Measurements from ENCODE around the gene WIF1.

Gene WIF1

DNA sequence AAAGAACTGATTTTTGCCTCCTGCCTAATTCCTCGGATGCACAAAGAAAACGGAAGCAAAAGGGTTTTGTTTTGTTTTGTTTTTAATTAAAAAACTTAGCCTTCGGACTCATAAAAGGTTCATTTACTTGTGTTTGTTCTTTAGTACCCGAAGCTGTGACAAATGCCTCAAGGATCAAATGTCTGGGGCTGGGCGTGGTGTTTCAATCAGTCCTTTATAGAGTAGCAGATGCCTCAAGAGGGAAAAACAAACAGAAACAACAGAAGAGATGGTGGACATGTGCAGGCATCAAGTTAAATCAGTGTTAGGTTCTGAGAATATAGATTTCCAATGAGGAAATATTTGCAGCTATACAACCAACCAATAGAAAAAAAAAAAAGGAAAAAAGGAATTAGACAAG, 1.6 kb upstream of the WIF1 start:
- DNase-seq (ENCODE audit: low read depth), result no peak

DNA sequence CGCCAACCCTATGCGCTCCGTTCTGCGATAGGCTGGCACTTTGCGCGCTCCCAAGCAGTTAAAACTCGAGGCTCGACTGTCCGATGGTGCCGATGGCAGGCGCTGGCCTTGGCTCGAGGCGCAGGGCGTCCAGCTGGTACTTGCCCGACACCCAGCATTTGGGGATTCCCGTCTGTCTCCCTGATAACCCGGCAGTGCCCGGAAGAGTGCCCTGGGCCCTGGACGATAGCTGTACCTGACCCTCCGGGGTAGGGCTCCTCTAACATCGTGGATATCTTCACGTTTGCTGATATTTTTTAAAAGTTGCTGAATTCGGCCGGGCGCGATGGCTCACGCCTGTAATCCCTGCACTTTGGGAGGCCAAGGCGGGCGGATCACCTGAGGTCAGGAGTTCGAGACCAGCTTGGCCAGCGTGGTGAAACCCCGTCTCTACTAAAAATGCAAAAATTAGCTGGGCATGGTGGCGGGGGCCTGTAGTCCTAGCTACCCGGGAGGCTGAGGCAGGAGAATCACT, 908 bp upstream of the WIF1 start:
- DNase-seq (ENCODE audit: low read depth), result no peak

GRCh38 chr12:65119063-65119462, 2.0 kb downstream of the WIF1 start:
- DNase-seq (ENCODE audit: low read depth), result no peak

GRCh38 chr12:65113621-65114035, 7.5 kb downstream of the WIF1 start:
- DNase-seq (ENCODE audit: low read depth), result no peak

GRCh38 chr12:65106948-65107347, 14.2 kb downstream of the WIF1 start:
- no peak for DNase-seq (ENCODE audit: low read depth)

DNA sequence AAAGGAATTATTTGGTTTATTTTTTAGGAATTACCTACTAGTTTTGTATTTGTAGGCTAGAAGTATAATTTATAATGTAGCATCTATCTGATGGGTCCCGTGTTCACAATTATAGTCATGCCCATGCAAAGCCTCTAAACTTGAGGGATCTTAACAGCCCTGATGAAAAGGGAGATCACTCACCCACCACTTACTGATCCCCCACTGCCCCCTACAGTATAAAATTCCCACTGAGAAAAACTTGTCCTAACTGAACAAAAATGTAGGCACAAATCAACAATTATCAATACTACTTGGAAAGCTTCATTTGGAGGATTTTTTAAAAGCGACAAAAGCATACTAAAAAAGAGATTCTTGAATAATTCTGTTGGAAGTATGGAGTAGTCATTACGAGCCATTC, 21.0 kb downstream of the WIF1 start:
- DNase-seq (ENCODE audit: low read depth), result no peak

DNA sequence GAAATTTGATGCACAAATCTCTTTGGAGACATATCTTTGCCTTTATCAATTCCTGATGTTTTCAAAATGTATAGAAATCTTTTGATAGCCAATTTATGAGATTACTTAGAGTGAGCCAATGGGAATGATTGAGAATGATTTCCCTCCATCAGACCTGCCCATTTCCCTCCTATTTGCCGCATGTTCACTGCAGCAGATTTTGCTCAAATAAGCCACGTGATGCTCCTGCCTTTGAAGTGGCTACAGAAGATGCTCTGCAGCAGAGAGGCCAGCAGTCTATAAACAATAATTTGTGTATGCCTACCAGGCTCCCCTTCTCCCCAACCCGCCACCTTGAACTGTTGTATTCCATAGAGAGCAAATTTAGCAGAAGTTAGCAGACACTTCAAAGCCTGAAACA, 21.9 kb downstream of the WIF1 start:
- DNase-seq (ENCODE audit: low read depth), result no peak

DNA sequence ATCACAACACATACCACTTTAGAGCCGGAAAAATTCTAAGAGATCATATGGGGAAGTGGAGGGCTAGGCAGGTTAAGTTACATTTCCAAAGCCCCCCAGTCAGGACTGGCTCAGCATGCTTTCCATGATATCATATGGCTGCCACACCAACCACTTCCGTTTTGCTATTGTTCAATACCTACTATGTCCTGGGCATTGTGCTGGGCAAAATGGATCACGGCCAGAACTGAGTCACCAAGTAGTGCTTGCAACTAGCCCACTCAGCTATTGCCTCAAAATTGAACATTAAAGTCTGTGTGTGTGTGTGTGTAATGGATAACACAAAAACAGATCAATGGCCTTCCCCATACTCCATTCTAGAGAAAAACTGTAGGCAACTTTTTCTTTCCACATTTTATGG, 22.7 kb downstream of the WIF1 start:
- no peak for DNase-seq (ENCODE audit: low read depth)

DNA sequence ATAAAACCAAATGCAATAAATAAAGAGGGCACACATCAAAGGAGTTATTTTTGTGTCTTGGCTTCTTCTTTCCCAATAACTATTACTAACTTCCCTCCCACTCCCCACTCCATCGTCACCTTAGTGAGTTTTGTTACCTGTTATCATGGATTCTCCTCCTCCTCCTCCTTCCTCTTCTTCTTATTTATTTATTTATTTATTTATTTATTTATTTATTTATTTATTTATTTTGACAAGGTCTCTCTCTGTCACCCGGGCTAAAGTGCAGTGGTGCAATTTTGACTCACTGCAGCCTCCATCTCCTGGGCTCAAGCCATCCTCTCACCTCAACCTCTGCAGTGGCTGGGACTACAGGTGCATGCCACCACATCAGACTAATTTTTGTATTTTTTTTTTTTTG, 26.4 kb downstream of the WIF1 start:
- DNase-seq (ENCODE audit: low read depth), result no peak

- no peak for DNase-seq (ENCODE audit: low read depth)
These were observed 27.5 kb downstream of the WIF1 start for GRCh38 chr12:65093606-65094005.

DNA sequence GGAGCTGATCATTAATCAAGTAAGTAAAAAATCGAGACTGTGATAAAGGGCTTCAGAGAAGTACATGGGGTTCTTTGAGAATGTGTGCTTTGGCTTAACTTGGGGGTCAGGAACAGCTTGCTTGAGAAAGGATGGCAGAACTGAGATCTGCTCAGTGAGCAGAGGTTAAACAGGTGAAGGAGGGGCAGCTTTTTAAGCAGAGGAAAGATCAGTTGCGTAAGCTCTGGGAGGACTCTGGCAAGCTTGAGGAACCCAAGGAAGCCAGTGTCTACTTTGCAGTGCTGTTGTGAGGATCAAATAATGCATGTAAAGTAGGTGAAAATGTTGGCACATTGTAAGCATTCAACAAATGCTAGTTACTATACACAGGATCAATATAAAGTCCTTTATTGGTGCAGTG, 30.6 kb downstream of the WIF1 start:
- no peak for DNase-seq (ENCODE audit: low read depth)

DNA sequence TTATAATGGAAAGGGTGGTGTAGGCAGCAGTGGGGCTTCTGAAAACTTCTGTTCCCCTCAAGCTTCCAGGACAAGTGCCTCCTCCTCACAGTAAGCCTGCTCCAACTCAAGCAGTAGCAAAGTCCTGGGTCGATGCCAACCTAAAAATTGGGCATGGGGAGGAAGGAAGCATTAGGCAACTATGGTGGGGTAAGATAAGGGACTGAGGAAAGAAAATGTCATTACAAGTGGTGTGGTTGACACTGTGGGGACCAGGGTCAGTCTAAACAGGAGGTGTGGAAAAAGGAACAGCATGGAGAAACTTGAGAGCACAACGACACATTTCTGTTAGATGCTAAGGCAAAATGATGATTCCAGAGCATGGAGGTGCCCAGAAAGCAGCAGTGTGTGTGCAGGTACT, 34.9 kb downstream of the WIF1 start:
- DNase-seq (ENCODE audit: low read depth), result no peak

DNA sequence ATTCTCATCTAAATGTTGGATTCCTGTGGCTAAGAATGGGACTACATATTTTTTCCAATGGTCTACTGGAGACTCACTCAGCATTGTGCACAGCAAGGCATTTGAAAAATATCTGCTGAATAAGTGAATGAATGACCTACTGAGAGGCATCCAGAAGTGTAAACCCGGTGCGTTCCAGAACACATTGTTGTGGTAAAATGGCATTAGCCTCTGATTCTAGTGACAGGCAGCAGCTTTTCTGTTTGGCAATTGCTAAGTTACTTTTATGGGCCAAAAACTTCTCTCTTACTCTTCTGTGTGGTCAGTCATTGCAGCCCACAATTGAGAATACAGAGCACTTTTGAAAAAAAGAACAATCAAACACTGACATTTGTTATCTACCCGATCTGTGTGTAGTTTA, 36.5 kb downstream of the WIF1 start:
- no peak for DNase-seq (ENCODE audit: low read depth)

DNA sequence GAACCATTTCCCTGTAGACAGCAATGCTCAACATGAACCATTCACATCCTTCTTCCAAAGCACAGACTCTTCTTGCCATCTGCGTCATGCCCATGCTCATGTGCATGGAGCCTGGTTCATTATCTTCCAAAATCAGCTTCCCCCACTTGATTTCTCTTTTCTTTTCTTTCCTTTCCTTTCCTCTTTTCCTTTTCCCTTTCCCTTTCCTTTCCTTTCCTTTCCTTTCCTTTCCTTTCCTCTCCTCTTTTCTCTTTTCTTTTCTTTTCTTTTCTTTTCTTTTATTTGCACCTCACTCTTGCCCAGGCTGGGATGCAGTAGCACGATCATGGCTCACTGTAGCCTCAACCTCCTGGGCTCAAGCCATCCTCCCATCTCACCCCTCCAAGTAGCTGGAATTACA, 37.5 kb downstream of the WIF1 start:
- no peak for DNase-seq (ENCODE audit: low read depth)

DNA sequence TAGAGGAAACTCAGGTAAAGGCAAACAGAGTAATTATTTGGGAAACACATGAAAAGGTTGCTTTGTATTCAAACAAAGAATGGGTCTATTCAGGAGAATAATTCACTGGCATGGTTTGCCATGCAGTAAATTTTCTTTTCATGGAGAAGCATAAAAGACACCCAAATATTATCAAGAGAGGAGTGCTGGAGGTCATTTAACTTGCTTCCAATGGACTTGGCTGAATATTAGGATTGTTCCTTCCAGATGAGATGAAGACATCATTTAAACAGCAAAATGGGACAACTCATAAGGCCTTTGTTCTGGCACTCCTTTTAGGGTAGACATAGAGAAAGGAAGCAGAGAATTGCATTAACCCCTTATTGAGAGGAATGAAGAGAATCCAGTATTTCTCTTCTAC, 38.7 kb downstream of the WIF1 start:
- no peak for DNase-seq (ENCODE audit: low read depth)

GRCh38 chr12:65081496-65081895, 39.6 kb downstream of the WIF1 start:
- DNase-seq (ENCODE audit: low read depth), result no peak

DNA sequence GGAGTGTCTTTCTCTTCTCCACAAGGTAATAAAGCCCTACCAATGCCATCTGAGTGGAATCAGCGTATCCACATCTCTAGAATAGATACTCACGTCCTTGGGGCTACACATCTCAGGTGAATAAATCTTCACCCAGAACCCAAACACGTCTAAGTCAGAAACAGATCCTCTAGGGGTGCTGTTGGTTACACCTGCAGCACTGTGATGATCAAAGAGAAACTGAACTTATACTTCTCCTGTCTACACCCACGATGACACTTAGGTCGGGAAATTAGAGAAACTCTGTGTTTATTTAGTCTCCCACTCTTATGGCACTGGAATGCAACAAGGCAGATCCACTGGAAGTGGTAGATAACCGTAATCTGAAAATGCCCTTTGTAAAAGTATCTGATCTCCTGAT, 46.2 kb downstream of the WIF1 start:
- no peak for DNase-seq (ENCODE audit: low read depth)

- no peak for DNase-seq (ENCODE audit: low read depth)
These were observed 51.8 kb downstream of the WIF1 start for GRCh38 chr12:65069336-65069735.

- DNase-seq (ENCODE audit: low read depth), result no peak
These were observed 53.7 kb downstream of the WIF1 start for GRCh38 chr12:65067383-65067782.

- no peak for DNase-seq (ENCODE audit: low read depth)
These were observed 65.2 kb downstream of the WIF1 start for GRCh38 chr12:65055859-65056258.

- DNase-seq (ENCODE audit: low read depth), result no peak
These were observed 69.9 kb downstream of the WIF1 start for GRCh38 chr12:65051218-65051617.

DNA sequence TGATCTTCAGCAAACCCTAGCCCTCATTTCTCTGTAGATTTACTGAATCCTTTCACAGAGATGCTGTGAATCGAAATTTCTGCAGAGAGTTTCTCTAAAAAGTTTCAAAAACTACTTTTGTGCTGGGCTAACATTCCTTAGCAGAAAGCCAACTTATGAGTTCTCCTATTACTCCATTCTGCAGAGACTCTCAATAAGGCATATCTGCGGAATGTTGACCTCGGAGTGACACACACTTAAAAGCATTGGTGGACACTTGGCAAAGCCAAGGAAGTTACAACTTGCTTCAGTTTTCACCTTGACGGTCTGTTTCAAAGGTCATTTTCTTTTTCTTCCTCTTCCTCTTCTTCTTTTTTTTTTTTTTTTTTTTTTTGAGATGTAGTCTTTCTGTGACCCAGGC, 75.8 kb downstream of the WIF1 start:
- no peak for DNase-seq (ENCODE audit: low read depth)

- no peak for DNase-seq (ENCODE audit: low read depth)
These were observed 81.8 kb downstream of the WIF1 start for GRCh38 chr12:65039301-65039700.

DNA sequence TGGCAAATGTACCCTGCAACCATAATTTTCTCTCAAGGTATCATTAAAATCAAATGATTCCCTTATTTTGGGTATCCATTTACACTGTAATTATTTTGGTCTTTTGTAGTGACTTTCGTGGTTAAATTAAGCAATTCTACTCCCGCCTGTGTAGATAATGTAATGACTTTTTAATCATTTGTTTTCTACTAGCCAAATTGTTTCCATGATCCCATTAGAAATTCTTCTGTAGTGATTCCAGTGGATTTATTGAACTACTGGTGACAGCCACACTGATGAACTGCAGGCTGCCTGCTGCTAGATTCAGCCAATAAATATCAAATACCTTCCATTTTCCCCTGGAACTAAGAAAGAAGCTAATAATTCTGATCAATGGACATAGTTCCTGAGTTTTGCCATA, 96.0 kb downstream of the WIF1 start:
- no peak for DNase-seq (ENCODE audit: low read depth)

DNA sequence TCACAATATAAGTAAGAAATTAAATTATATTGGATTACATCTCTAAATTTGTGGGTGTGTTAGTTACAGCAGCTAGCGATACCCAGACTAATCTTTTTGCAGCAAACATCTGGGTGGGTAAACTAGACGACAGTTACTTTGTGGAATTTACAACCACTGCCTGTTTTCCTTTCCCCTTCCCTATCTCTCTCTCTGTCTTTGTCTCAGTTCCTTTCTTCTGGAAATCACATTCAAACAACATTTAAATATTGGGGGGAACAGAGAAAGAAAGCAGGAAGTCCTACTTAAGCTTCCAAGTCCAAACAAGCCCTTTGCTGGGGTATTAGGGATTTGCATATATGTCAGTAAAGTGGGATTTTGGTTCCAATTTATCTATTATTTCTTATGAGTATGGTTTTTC, 97.6 kb downstream of the WIF1 start:
- no peak for DNase-seq (ENCODE audit: low read depth)

All from activated T-helper 9 cell treated with anti-CD3 and anti-CD28 coated beads, Interleukin-2, amount 50 U/mL, for 16 hours (primary cell).